ENCODE results near the gene THRSP.
A peak's percentile ranks its signal among the peaks of the same experiment; 100 is the strongest.
"Not testable (repeated sequence)": the region's sequence is repeated elsewhere in the genome, so short reads cannot be mapped to it uniquely, and the experiment has no call there.

THRSP gene

DNA sequence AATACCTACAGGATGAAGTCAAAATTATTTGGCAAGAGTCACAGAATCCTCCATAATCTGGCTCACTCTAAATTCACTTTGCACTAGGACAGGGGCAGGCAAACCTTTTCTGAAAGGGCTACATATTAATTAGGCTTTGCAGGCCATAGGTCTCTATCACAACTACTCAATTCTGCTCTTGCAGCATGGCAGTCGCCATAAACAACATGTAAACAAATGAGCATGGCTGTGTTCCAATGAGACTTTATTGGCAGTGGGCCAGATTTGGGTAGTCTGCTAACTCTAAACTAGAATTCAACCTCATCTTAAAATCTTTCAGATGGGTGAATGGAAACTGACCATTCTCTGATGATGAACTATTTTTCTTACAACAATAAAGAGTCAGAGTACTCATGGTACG lies 5.8 kb downstream of the THRSP start:
- no peak for DNase-seq

DNA sequence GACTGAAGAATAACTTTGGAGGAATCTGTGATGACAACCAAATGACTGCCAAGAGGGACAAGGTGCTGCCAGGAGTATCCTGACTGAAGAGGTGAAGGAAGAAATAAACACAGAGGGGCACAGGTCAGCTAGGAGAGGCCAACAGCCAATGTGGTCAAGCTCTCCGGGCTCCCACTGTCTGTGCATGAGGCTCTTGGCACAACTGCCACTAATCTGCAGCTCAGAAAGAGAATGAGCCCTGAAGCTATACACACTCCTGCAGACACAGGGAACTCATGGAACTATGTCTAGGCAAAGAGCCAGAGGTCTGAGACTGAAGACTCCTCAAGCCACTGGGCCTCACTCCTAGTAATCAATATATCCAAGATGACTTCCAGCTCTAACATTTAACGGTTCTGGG lies 7.0 kb downstream of the THRSP start:
- DNase-seq, result no peak

DNA sequence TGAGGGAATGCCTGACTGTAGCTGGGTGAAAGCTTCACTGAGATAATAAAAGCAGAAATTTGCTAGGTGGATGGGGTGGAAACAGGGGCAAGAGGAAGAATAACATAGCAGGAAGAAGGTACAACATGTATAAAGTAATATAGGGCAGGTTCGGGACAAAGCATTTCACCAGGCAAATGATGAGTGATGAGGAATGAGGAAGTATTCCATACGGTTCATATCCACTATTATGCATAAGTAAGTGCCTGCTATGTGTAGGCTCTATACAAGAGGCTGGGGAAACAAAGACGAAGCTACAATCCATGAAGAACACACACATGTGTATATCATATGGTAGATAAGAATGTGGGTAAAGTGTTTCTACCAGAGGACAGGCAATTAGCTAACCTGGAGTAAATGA lies 8.1 kb downstream of the THRSP start:
- DNase-seq, result no peak

DNA sequence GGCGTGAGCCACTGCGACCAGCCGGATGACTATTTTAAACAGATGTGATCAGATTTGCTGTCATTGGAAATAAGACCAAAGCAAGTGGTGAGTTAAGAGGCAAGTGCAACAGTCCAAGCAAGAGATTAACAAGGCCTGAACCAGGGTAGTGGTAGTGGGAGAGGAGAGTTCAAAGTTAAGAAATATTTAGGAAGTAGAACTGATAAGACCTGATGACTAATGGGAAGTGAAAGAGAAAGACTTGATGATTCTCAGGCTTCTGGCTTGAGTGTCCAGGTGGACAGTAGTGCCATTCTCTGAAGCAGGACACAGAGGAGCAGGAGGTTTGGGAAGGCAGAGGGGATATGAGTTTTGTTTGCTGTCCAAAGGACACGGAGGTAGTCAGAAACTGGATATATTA lies 8.8 kb downstream of the THRSP start:
- no peak for DNase-seq

DNA sequence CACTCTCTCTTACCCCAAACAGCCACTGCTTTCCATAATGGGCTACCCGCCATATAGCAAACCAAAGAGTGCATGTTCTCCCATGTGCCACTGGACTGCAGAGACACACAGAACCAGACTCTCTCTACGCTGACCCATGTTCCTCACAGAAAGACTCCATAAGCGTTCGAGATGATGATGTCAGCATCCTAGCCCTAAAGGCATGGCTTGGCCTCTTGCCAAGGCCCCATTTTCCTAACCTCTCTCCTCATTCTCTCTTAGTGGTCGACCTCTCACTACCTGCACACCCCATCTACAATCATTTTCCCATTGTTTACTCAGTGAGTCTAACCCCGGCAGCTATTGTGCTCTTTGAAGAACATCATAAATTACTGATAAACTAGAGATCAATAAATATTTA lies 11.1 kb downstream of the THRSP start:
- DNase-seq, result no peak

DNA sequence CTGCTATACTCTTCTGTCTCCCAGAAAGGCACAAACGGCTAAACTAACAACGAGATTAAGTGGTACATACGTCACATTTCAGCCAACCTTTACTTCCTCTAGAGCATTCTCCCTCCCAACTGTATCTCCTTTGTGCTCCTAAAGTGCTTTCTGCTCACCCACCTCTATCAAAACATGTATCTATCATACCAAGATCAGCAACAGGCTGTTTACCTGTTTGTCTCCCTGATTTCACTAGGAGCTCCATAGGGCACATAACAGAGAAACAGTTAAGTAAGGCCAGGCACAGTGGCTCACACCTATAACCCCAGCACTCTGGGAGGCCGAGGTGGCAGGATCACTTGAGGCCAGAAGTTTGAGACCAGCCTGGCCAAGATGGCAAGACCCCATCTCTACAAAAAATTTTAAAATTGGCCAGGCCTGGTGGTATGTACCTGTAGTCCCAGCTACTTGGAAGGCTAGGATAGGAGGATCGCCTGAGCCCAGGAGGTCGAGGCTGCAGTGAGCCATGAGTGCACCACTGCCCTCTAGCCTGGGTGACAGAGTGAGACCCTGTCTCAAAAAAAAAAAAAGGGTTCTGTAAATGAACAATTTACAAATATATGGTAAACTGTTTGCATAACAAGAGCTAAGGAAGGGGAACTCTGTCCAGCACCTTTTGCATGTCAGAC lies 13.2 kb downstream of the THRSP start:
- no peak for DNase-seq

DNA sequence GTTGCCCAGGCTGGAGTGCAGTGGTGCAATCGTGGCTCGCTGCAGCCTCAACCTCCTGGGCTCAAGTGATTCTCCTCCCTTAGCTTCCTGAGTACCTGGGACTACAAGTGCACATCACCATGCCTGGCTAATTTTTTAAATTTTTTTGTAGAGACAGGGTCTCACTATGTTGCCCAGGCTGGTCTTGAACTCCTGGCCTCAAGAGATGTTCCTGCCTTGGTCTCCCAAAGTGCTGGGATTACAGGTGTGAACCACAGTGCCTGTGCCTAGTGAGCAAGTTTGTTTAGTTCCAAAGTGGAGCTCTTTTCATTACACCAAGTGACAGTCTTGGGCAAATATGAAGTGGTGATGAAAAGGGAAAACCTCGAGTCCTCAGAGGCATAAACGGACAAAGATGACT lies 13.9 kb downstream of the THRSP start:
- not testable (repeated sequence) for DNase-seq

DNA sequence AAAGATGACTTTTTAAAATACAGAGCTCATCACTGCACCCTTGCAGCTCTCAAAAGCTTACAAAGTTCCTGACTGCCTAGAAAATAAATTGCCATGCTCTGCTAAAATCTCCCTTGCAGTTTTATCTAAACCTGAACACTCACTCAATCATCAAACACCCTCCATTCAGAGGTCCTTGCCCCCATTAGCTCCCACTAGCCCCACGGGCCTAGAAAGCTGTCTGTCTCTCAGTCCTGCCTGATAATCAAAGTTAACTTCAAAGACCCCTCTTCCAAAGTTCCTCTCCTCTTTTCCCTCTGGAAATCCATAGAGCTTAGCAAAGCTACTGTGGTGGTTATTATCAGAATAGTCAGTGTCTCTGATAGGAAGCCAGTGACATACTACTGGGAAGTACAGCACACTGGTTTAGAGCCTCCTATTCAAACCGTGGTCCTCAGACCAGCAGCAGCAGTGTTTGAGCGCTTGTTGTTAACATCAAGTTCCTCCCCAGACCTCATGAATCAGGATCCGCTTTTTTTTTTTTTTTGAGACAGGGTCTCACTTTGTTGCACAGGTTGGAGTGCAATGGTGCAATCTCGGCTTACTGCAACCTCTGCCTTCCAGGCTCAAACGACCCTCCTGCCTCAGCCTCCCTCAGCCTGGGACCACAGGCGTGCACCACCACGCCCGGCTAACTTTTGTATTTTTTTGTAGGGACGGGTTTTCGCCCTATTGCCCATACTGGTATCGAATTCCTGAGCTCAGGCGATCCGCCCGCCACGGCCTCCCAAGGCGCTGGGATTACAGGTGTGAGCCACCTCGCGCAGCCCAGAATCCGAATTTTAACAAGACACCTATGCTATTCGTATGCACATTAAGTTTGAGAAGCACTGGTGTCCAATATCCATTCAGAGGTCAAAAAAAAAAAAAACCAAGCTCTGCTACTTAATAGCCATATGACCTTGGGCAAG lies 14.8 kb downstream of the THRSP start:
- DNase-seq, result no peak

DNA sequence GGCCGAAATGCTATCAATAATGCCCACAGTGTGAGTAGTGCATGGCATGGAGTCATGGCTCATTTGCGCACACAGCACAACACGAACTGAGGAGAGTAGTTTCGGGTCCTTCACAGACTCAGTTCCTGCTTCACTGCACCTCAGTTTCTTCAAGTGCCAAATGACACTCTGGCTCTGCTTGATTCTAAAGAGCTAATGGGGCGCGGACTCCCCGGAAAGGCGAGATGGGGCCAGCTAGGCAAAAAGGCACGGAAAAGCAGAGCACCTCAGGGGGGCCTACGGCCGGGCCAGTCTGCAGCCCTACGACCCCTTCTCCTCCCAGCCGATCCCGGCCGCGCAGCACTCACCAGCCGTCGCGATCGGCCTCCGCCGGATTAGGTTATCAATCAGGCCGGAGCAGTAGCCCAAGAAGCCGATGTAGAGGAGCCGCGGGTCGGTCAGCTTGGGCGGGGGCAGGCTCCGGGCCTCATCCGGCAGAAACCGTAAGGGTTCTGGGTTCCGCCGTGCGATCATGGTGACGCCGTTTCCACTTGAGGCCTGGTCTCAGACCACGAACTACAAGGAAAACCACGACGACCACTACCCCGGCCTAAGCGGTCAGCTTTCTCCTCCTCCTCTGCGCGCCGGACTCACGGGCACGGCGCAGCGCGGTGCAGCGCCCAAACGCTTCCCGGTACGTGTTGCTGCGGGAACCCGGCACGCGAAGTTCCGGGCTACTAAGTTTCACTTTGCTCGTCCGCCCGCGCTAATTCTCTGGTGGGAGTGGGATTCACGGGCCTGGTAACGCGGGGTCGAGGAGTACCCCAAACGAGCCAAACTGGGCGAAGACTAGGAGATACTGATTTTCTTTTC lies 15.8 kb downstream of the THRSP start, which contains the start of gene NDUFC2:
Gene NDUFC2 (minus strand): TSS at position 631 of the 852 bp plus-strand sequence. CDS start 118 bp downstream, at position 513.
- DNase-seq, result peak; percentile 62

DNA sequence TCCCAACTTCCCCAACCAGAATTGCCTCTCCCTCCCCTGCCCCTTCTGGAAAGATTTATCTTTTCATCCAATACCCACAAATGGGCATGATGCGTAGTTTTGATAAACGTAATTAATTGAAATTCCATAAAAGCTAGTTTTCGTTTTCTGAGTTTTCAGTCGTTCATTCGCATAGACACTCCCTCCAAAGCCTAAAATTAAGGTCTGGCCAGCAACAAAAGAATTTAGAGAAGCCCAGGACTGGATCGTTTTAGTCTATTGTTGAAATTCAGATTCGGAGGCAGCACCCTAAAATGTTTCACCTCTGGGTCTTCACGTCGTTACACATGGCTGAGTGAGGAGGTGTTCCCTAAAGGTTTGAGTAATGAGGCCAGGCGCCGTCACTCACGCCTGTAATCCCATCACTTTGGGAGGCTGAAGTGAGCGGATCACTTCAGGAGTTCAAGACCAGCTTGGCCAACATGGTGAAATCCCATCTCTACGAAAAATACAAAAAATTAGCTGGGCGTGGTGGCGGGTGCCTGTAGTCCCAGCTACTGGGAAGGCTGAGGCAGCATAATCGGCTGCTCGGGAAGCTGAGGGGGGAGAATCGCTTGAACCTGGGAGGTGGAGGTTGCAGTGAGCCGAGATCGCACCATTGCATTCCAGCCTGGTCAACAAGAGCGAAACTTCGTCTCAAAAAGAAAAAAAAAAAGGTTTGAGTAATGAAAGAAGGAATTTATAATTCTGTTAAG lies 16.6 kb downstream of the THRSP start:
- DNase-seq, result no peak

DNA sequence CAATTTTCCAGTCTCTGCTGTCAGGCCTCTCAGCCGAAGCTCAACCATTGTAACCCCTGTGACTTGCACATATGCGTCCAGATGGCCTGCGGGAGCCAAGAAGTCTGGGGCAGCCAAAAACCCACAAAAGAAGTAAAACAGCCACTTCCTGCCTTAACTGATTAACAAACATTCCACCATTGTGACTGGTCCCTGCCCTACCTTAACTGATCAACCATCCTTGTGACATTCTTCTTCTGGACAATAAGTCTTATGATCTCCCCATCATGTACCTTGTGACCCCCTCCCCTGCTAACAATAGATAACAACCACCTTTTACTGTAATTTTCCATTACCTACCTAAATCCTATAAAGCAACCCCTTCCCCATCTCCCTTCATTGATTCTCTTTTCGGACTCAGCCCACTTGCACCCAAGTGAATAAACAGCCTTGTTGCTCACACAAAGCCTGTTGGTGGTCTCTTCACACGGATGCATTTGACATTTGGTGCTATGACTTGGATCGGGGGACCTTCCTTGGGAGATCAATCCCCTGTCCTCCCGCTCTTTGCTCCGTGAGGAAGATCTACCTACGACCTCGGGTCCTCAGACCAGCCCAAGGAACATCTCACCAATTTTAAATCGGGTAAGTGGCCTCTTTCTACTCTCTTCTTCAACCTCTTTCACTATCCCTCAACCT lies 17.3 kb downstream of the THRSP start:
- DNase-seq, result no peak

DNA sequence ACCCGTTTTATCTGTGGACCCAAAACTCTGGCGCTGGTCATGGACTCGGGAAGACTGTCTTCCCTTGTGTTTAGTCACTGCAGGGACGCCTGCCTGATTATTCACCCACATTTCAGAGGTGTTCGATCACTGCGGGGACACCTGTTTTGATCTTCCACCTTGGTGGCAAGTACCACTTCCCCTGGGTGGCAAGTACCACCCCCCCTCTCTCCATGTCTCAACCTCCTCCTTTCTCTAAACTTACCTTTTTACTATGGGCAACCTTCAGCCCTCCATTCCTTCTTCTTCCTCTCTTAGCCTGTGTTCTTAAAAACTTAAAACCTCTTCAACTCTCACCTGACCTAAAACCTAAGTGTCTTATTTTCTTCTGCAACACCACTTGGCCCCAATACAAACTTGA lies 17.9 kb downstream of the THRSP start:
- no peak for DNase-seq

DNA sequence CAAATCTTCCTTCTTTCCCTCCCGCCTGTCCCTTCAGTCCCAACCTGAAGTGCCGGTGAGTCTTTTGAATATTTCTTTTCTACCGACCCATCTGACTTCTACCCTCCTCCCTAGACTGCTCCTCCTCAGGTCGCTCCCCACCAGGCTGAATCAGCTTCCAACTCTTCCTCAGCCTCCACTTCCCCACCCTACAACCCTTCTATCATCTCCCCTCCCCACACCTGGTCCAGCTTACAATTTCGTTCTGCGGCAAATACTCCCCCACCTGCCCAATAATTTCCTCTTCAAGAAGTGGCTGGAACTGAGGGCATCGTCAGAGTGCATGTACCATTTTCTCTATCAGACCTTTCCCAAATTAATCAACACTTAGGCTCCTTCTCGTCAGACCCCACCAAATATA lies 18.5 kb downstream of the THRSP start:
- no peak for DNase-seq

DNA sequence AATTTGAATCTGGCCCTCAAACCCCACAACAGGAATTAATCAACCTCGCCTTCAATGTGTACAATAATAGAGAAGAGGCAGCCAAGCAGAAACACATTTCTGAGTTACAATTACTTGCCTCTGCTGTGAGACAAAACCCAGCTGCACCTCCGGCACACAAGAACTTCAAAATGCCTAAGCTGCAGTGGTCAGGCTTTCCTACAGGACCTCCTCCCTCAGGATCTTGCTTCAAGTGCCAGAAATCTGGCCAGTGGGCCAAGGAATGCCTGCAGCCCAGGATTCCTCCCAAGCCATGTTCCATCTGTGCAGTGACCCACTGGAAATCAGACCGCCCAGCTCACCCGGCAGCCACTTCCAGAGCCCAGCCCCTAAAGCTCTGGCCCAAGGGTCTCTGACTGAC lies 19.4 kb downstream of the THRSP start:
- no peak for DNase-seq

DNA sequence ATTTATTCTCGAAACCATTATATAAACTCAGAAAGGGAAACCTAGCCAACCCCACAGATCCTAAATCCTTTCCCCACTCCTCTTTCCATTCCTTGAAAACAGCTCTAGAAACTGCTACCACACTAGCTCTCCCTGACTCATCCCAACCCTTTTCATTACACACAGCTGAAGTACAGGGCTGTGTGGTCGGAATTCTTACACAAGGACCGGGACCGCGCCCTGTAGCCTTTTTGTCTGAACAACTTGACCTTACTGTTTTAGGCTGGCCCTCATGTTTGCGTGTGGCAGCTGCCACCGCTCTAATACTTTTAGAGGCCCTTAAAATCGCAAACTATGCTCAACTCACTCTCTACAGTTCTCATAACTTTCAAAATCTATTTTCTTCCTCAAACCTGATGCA lies 20.8 kb downstream of the THRSP start:
- not testable (repeated sequence) for DNase-seq

DNA sequence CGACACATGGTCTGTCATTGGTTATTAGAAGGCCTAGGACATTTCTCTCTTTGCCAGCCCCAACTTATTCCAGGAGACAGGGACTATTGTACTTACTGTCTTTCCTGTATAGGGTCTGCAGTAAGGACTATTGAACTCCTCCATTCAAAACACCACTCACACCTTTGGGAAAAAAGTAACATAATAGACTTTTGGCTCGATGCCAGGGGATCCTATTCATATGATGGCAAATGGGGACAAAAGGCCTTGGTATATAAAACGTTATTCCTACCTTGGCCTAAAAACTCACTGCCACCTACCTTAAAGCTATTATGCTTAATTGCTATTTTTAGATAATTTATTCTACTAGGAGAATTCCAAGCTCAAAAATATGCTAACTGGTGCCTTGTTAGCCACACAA lies 22.3 kb downstream of the THRSP start:
- DNase-seq, result no peak

DNA sequence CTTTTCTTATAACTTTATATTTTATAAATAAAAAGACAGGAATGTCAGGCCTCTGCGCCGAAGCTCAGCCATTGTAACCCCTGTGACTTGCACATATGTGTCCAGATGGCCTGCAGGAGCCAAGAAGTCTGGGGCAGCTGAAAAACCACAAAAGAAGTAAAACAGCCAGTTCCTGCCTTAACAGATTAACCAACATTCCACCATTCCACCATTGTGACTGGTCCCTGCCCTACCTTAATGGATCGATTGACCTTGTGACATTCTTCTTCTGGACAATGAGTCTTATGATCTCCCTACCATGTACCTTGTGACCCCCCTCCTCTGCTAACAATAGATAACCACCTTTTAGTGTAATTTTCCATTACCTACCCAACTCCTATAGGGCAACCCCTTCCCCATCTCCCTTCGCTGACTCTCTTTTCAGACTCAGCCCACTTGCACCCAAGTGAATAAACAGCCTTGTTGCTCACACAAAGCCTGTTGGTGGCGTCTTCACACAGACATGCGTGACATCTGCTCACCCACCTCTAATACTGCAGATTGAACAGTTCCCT lies 22.9 kb downstream of the THRSP start:
- not testable (repeated sequence) for DNase-seq

DNA sequence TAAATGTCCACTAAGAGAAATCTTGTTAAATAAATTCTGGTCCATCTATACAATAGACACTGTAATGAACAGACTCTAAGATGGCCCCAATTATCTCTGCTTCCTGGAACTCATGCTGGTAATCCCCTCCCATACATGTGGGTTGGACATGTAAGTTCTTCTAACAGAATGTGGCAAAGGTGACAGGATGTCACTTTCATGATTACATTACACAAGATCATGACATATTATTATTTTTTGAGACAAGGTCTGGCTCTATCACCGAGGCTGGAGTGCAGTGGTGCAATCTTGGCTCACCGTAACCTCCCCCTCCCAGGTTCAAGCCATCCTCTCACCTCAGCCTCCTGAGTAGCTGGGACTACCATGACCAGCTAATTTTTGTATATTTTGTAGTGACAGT lies 30.6 kb downstream of the THRSP start:
- no peak for DNase-seq

DNA sequence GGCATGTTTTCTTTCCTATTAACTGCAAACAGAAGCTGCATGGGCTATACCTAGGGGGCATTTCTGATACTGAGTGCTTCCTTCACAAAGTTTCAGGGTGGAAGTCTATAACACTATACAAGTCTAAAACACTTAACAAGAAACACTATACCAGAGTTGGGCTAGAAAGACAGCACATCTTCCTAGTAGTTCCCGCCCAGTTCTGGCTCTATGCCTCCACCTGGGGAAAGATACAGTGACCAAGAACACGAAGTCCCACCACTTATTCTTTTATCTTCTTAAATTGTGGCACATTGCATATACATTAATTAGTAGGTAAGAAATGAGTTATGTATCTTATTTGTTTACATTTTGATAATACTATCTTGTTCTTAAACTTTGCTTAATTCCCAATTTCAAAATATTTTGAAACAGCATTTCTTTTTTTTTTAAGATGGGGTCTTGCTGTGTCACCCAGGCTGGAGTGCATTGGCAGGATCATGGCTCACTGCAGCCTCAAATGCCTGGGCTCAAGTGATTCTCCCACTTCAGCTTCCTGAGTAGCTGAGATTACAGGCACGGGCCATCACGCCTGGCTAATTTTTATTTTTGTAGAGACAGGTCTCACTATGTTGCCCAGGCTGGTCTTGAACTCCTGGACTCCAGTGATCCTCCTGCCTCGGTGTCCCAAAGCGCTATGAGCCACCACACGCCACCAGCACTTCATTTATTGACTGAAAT lies 34.2 kb downstream of the THRSP start:
- no peak for DNase-seq

DNA sequence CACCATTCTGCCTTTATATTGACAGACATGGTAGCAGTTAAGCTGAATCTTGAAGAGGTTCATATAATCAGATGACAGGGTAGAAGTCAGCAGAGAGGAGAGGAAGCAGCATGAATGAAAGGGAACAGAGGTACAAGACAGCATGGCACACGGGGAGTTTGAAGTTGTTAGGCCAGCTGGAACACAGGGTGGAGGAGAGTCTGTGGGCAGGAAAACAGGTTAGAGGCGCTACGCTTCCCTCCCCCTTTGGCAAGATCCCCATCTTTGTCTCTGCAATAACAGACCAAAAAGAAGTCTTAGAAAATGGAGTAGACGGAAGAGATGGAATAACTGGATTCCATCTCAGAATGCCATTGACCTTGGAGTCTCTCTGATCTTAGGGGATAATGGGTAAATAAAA lies 36.0 kb downstream of the THRSP start:
- no peak for DNase-seq

DNA sequence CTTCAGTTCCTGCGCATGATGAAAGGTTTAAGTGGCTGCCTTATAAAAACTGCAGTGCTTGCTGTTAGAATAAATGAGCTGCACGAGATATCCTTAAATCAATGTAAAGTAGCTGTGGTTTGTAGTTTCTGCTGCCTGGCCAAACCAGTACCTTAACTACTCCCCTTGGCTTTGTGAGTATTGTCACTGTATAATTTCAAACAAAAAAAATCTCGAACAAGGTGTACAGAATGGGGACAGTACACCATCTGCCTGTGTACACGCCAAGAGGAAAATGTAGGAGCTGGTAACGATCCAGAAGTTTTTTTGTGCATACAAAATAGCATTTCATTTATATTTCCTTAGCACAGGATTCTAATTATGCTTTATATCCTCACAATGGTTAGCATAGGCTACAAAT lies 36.6 kb downstream of the THRSP start:
- DNase-seq, result no peak
